ENCODE results near the gene GLIS1.

DNA sequence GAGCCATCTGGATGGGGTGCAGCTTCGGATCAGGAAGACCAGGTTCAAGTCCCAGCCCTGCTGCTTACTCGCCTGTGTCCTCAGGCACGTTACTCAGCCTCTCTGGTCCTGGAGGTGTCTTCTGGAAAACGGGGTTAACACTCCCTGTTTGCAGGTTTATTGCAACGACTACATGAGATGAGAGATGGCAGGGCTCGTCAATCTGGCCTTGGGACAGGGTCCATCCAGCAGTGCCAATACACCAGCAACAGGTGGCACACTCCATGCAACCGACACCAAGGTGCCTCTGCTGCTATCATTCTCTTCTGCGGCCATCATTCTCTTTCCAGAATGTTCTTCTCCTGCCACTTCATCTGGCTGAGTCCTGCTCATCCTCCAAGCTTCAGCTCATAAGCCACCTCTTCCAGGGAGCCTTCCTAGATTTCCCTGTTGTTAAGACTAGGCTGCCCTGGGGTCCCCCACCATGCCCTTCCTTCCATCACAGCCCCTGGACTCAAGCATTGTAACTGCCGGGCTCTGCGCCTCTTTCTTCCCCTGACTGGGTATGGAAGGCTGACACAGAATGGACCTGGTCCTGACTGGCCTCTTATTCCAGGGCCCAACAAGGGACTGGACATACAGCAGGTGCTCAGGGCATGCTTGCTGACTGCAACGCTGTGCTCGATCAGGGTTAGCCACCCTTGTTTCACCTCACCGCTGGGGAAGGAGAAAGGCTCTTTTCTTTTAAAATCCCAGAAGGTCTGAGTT lies 192.4 kb downstream of the GLIS1 start:
- no peak for TF ChIP-seq POLR2A (IDR thresholded peaks at IDR 0.05)
- TF ChIP-seq, protein P1, sequence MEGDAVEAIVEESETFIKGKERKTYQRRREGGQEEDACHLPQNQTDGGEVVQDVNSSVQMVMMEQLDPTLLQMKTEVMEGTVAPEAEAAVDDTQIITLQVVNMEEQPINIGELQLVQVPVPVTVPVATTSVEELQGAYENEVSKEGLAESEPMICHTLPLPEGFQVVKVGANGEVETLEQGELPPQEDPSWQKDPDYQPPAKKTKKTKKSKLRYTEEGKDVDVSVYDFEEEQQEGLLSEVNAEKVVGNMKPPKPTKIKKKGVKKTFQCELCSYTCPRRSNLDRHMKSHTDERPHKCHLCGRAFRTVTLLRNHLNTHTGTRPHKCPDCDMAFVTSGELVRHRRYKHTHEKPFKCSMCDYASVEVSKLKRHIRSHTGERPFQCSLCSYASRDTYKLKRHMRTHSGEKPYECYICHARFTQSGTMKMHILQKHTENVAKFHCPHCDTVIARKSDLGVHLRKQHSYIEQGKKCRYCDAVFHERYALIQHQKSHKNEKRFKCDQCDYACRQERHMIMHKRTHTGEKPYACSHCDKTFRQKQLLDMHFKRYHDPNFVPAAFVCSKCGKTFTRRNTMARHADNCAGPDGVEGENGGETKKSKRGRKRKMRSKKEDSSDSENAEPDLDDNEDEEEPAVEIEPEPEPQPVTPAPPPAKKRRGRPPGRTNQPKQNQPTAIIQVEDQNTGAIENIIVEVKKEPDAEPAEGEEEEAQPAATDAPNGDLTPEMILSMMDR (IDR thresholded peaks at IDR 0.05) = no peak

Measured in ovary (tissue), 3 donors.